PC-9 (cell line): ENCODE results near the gene UPB1.

Source experiments
- EZH2 ChIP-seq: fragments of 200-600 bp; sonication (generic); IDR thresholded peaks from 2 replicates; pipeline ENCODE4 v1.8.0; 2017; ENCODE audit warnings: antibody characterized with exemption, low read depth
- TF ChIP-seq, protein P1 (sequence below): fragments of 200-600 bp; sonication (generic); conservative IDR thresholded peaks from 2 replicates; pipeline ENCODE4 v1.6.1; 2017; ENCODE audit warnings: mixed run types, antibody characterized with exemption, mild to moderate bottlenecking, moderate library complexity

DNA sequence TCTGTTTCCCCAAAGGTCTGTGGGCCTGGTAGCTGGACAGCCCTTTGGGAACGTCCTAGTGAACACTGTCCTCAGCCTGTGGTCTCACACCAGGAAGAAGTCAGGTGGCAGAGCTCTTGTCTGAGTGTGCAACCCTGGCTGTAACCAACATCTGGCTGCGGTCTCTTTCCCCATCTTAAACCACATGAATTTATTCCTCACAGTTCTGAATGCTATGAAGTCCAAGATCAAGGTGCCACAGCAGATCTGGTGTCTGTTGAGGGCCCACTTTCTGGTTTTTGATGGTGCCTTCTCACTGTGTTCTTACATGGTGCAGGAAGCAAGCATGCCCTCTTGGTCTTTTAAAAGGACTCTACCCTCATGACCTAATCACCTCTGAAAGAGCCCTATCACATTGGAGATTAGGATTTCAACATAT, 2.7 kb downstream of the UPB1 start:
- TF ChIP-seq, protein P1, sequence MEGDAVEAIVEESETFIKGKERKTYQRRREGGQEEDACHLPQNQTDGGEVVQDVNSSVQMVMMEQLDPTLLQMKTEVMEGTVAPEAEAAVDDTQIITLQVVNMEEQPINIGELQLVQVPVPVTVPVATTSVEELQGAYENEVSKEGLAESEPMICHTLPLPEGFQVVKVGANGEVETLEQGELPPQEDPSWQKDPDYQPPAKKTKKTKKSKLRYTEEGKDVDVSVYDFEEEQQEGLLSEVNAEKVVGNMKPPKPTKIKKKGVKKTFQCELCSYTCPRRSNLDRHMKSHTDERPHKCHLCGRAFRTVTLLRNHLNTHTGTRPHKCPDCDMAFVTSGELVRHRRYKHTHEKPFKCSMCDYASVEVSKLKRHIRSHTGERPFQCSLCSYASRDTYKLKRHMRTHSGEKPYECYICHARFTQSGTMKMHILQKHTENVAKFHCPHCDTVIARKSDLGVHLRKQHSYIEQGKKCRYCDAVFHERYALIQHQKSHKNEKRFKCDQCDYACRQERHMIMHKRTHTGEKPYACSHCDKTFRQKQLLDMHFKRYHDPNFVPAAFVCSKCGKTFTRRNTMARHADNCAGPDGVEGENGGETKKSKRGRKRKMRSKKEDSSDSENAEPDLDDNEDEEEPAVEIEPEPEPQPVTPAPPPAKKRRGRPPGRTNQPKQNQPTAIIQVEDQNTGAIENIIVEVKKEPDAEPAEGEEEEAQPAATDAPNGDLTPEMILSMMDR = no peak
- no peak for TF ChIP-seq EZH2
